Adipocyte (in vitro differentiated cells): ENCODE data around the gene SEMA3B.

Experiments
- DNase-seq: peaks from one replicate; pipeline ENCODE4 v3.0.0-alpha.2; 2015; ENCODE audit warnings: low read depth
- H3K27me3 ChIP-seq: replicated peaks from 2 replicates; pipeline ENCODE4 v1.7.0; 2013; ENCODE audit warnings: mild to moderate bottlenecking, low read length, moderate library complexity; ENCODE audit not compliant: control insufficient read depth, insufficient read depth
- H3K36me3 ChIP-seq: 2 replicates; pipeline ENCODE4 v1.7.0; 2013; ENCODE audit warnings: low read length, mild to moderate bottlenecking, moderate library complexity; ENCODE audit not compliant: control insufficient read depth, insufficient read depth, severe bottlenecking
- H3K4me1 ChIP-seq: 2 replicates; pipeline ENCODE4 v1.7.0; 2013; ENCODE audit warnings: mild to moderate bottlenecking, low read length, moderate library complexity; ENCODE audit not compliant: control insufficient read depth, insufficient read depth
- H3K4me3 ChIP-seq: 2 replicates; pipeline ENCODE4 v1.7.0; 2013; ENCODE audit warnings: mild to moderate bottlenecking, low read length, moderate library complexity
- H3K9ac ChIP-seq: 2 replicates; pipeline ENCODE4 v1.7.0; 2013; ENCODE audit warnings: mild to moderate bottlenecking, low read length, moderate library complexity
- H3K9me3 ChIP-seq: 2 replicates; pipeline ENCODE4 v1.7.0; 2013; ENCODE audit warnings: mild to moderate bottlenecking, low read length, moderate library complexity; ENCODE audit not compliant: control insufficient read depth

Gene SEMA3B

DNA sequence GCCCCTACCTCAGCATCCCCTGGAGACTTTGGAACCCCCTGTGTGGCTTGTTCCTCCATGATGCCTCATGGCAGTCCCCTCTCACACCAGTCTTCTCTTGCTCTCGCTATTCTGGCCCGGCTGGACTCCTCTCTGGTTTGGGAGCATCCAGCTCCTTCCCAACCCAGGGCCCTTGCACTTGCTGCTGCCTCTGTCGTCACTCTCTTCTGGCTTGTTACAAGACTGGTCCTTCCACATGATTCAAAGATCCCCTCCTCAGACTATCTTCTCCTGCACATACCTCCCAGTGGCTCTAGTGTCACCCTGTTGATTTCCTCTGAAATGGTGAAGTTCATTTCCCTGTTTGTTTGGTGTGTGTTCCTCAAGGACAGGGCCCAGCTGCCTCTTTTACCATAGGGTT lies 39.5 kb upstream of the SEMA3B start:
- peaks cover 4% of the 10 kb centered on the region for H3K27me3 ChIP-seq
- DNase-seq, result no peak
- H3K9me3 ChIP-seq, result no peaks in the 10 kb centered on the region
- H3K36me3 ChIP-seq, result no peaks in the 10 kb centered on the region
- H3K4me3 ChIP-seq, result no peak overlapping the region
- H3K4me1 ChIP-seq, result peaks cover 10% of the 10 kb centered on the region
- H3K9ac ChIP-seq, result no peak overlapping the region

DNA sequence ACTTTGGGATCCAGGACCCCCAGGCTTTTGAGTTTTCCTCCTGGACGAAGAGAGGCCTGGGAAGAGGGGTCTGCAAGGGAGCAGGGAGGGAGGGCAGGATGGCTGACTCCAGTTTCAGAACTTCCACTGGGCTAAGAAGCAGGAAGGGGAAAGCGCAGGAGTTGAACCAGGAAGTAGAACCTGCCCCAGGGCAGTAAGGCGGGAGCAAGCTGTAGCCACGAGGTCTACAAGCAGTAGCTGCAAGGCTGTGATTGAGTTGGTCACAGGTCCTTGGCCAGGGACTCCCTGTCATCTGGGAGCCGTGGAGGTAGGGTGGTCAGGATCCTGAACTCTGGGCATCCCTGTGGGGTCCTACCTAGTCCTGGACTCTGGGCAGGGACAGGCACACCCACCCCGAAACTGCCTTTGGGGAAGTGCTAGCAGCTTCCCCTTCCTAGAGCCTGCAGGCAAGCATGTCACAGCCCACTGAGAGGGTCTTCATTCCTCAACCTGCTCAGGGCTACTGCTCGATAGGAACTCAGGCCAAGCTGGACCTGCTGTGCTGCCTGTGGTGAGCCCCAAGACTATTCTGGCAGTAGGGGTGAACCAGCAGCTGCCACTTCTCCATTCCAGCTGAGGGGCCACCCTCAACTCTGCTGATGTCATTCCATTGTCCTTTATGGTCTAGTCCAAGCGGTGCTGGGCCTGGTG lies 38.7 kb upstream of the SEMA3B start:
- H3K27me3 ChIP-seq, result peaks cover 3% of the 10 kb centered on the region
- H3K36me3 ChIP-seq, result no peaks in the 10 kb centered on the region
- DNase-seq, result no peak
- no peaks in the 10 kb centered on the region for H3K9me3 ChIP-seq
- peaks cover 14% of the 10 kb centered on the region for H3K4me1 ChIP-seq
- no peak overlapping the region for H3K4me3 ChIP-seq
- H3K9ac ChIP-seq, result no peak overlapping the region

DNA sequence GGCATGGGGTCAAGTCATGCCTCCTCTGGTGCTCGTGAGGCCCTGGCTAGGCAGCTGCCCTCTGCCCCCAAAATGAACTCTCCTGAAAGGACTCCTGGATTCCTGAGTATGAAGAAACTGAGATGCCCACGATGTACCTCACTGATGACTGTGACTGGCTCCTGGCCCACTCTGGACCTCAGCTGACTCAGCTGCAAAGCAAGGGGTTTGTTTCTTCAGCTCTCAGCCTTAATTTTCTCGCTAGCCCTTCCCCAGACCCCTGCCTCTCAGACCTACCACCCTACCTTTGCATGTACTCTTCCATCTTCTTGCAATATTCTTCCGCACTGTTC lies 38.2 kb upstream of the SEMA3B start:
- H3K4me3 ChIP-seq, result no peak overlapping the region
- peaks cover 17% of the 10 kb centered on the region for H3K4me1 ChIP-seq
- H3K36me3 ChIP-seq, result no peaks in the 10 kb centered on the region
- no peaks in the 10 kb centered on the region for H3K27me3 ChIP-seq
- no peak overlapping the region for H3K9ac ChIP-seq
- DNase-seq, result no peak
- H3K9me3 ChIP-seq, result no peaks in the 10 kb centered on the region

DNA sequence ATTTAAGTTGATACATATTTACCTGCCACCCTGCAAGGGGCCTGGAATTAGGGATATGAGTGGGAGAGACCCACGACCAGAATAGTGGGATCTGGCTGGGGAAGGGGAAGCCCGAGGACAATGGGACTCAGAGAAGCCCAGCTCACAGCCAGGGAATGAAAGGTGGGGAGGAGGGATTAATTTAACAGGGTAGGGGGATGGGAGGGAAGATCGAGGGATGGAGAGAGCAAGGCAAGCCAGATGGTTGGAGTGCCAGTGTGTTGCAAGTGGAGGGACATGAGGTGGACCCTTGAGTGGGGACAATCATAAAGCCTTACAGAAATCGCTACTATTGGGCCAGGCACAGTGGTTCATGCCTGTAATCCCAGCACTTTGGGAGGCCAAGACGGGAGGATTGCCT lies 37.4 kb upstream of the SEMA3B start:
- H3K4me1 ChIP-seq, result peaks cover 17% of the 10 kb centered on the region
- DNase-seq, result no peak
- H3K4me3 ChIP-seq, result no peak overlapping the region
- no peaks in the 10 kb centered on the region for H3K36me3 ChIP-seq
- no peak overlapping the region for H3K9ac ChIP-seq
- no peaks in the 10 kb centered on the region for H3K9me3 ChIP-seq
- H3K27me3 ChIP-seq, result no peaks in the 10 kb centered on the region

DNA sequence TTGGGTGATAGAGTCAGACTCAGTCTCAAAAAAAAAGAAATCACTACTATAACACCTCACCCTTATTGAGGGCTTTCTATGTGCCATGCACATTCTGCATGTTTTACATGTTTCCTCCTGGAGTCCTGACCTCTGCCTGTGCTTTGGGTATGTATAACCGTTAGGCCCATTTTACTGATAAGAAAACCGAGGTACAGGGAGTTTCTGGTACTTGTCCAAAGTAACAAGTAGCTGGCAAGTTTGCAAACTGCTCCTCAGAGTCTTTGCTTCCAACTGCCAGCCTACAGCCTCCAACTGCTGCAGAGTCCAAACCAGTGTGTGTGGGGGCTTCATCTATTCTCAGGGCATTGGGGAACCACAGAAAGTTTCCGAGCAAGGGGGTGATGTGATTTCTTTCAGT lies 36.6 kb upstream of the SEMA3B start:
- DNase-seq, result no peak
- no peak overlapping the region for H3K9ac ChIP-seq
- H3K9me3 ChIP-seq, result no peaks in the 10 kb centered on the region
- H3K4me3 ChIP-seq, result no peak overlapping the region
- H3K36me3 ChIP-seq, result no peaks in the 10 kb centered on the region
- no peaks in the 10 kb centered on the region for H3K27me3 ChIP-seq
- H3K4me1 ChIP-seq, result peaks cover 14% of the 10 kb centered on the region

DNA sequence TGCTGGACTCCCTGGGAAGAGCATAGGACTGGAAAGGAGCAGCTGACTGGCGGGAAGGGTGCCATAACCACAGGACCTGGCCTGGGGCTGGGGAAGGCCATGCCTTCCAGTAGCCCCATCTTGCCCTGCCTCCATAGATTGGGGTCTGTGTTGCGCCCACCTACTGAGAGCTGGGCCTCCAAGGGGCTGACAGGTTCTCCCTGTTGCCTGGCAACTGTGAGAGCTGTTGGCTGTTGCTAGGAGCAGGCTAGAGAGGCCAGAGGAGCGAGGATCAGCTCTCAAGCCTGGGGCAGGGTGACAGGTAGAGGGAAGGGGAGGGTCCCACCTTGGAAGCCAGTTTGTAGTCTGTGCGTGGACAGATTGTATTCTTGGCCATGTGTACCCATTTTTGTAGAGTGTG lies 35.8 kb upstream of the SEMA3B start:
- no peak for DNase-seq
- Histone ChIP-seq H3K27me3 (no peaks in the 10 kb centered on the region), H3K9me3 (no peaks in the 10 kb centered on the region), H3K4me1 (peaks cover 13% of the 10 kb centered on the region), H3K36me3 (no peaks in the 10 kb centered on the region), H3K9ac (no peak overlapping the region), H3K4me3 (no peak overlapping the region)

DNA sequence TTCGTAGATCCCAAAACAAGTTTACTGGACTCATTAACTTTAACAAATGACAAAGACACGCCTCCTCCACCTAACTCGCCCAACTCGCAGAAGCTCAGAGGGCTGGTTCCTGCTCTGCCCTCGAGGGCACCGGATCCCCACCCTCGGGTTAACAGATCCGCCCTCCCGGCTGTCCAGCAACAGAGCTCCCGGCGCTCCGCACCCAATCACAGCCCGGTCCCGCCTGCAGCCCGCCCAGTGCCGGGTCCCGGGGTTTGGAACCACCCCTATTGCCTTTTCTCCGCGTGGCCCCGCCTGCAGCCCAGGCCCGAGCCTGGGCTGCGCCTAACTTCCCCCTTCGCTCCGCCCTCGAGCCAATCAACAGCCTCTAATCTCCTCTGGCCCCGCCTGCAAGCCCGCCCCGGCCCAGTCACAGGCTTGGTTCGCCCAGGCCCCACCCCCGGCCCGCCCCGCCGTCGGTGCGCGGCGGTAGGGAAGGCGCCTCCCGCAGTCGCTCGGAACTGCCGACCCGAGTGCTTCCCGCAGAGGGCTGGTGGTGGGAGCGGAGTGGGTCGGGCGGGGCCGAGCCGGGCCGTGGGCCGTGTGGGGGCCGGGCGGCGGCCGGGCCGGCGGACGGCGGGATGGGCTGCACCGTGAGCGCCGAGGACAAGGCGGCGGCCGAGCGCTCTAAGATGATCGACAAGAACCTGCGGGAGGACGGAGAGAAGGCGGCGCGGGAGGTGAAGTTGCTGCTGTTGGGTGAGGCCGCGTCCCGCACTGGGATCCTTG lies 33.0 kb upstream of the SEMA3B start, which contains the start of gene GNAI2:
TSS of gene GNAI2 (plus strand) at position 489 of the 768 bp plus-strand sequence. CDS start at position 621, 132 bp downstream.
- DNase-seq, result peak; percentile 100
- peaks cover 25% of the 10 kb centered on the region for H3K4me1 ChIP-seq
- H3K9me3 ChIP-seq, result no peaks in the 10 kb centered on the region
- H3K27me3 ChIP-seq, result no peaks in the 10 kb centered on the region
- H3K36me3 ChIP-seq, result no peaks in the 10 kb centered on the region
- peak within 1 kb of the TSS; percentile 96 for H3K9ac ChIP-seq
- peak within 1 kb of the TSS; percentile 94 for H3K4me3 ChIP-seq

DNA sequence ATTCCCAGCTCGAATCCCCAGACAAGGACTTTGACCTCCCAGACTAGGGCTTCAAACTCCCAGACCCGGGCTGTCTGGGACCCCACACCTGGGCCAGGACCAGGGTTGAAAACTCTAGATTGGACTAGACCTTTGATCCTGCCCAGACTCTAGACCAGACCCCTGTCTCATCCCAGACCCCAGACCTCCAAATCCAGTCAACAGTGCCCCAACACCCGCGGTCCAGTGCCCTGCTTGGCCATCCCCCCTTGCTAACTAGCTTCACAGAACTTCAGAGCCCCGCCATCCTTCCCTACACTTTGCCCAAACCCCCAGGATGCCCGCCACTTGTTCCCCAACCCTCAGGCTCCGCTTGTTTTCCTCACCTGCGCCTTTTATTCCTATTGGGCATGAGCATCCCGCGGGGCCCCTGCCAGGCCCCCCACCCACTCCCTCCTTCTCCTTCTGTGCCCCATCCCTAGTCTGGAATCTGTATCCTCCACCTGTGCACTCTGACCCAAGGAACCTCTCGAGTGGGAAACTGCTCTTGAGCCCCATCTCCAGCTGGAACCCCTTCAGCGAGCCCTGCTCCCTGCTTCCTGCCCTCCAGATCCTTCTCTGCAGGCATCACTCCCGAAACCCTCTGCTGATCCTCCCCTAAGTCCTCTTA lies 32.3 kb upstream of the SEMA3B start:
- Histone ChIP-seq H3K4me1 (peaks cover 25% of the 10 kb centered on the region), H3K36me3 (no peaks in the 10 kb centered on the region), H3K9ac (peak overlapping the region; percentile 96), H3K9me3 (no peaks in the 10 kb centered on the region), H3K27me3 (no peaks in the 10 kb centered on the region), H3K4me3 (peak overlapping the region; percentile 94)
- peak; percentile 21 for DNase-seq

DNA sequence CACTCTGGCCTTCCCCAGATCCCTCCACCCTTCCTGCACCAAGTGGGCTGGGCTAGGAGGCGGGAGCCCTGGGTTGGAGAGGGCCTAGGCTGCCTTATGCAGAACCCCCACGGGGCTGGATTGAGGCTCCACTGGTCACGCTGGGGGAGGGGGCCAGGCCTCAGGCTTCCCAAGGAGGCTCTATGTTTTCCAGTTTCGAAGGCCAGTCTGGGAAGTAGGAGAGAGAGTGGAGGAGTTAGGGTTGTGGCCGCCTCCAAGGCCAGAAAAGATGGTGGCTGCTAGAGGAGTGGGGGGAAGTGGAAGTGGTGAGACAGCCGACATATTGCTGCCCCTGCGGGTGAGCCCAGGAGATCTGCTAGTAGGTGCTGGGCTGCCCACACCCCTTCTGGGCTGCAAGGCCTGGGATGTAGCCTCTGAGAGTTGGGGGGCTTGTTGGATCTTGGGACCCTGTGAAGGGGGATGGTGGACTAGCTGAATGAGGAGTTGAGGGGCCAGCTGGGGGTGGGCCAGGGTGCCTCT lies 31.8 kb upstream of the SEMA3B start:
- Histone ChIP-seq H3K9ac (peak overlapping the region; percentile 96), H3K4me3 (peak overlapping the region; percentile 94), H3K4me1 (peaks cover 25% of the 10 kb centered on the region), H3K9me3 (no peaks in the 10 kb centered on the region), H3K36me3 (no peaks in the 10 kb centered on the region), H3K27me3 (no peaks in the 10 kb centered on the region)
- DNase-seq, result peak; percentile 59

DNA sequence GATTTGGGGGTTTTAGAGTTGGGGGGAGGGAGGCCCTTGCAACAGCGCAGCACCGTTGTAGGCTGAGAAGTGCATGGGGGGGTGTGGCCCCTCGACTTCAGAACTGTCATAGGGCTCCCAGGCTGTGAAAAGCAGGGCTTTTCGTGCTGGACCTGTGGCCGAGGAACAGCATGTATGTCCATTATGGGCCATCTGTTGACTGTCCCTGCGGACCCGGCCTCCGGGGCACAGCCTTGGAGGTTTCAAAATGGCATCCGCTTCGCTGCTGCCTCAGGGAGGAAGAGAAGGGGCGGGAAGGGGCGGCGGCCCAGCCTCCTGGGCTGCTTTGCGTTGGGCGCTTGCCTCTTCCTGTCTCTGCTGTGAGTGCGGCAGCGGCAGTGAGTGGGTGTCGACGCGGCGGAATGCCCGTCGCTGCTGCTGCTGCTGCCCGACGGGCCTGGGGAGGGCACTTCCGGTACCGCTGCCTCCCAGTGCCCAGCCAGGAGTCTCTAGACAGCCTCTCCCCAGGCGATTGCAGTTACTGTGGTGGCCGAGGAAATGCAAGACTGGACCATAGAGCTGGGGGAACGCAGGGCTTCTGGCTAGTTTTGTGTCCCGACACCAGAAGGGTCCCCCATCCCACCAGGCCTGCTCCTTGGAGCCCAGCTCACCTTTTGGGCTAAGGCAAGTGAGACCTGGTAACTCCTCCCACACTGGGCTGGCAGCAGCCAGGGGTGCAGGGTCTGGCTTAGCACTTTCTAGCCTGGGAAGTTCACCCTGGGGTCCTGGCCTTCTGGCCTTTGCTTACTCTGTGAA lies 31.0 kb upstream of the SEMA3B start:
- peaks cover 30% of the 10 kb centered on the region for H3K4me1 ChIP-seq
- no peaks in the 10 kb centered on the region for H3K9me3 ChIP-seq
- H3K9ac ChIP-seq, result peak overlapping the region; percentile 96
- H3K4me3 ChIP-seq, result peak overlapping the region; percentile 94
- no peaks in the 10 kb centered on the region for H3K27me3 ChIP-seq
- DNase-seq, result peak; percentile 93
- H3K36me3 ChIP-seq, result no peaks in the 10 kb centered on the region
